Karpas-422 (cell line): ENCODE measurements around the gene BCAS3. TPM values are rescaled to one million over a fixed set of nuclear protein-coding genes. Genes with fewer than 3 reads are reported as not detected.

Experiments used
- DNase-seq: peaks from one replicate; pipeline ENCODE4 v3.0.0-alpha.2; 2015
- H2AFZ ChIP-seq: fragments of 200-600 bp; sonication (generic); 2 replicates; pipeline ENCODE4 v1.6.1; 2014; ENCODE audit warnings: antibody characterized with exemption, low read length, mixed read lengths
- H3K27ac ChIP-seq: fragments of 200-600 bp; sonication (generic); 2 replicates; pipeline ENCODE4 v1.5.1; 2014; ENCODE audit warnings: mild to moderate bottlenecking, low read length, moderate library complexity
- H3K27me3 ChIP-seq: fragments of 200-600 bp; sonication (generic); 2 replicates; pipeline ENCODE4 v1.6.1; 2014; ENCODE audit warnings: low read length, mixed read lengths
- H3K36me3 ChIP-seq: fragments of 200-600 bp; sonication (generic); 2 replicates; pipeline ENCODE4 v1.6.1; 2014; ENCODE audit warnings: low read length, mixed read lengths; ENCODE audit not compliant: insufficient read depth
- H3K4me1 ChIP-seq: fragments of 200-600 bp; sonication (generic); 2 replicates; pipeline ENCODE4 v1.6.1; 2014; ENCODE audit warnings: mild to moderate bottlenecking, low read length, mixed read lengths
- H3K4me2 ChIP-seq: fragments of 200-600 bp; sonication (generic); 2 replicates; pipeline ENCODE4 v1.6.1; 2014; ENCODE audit warnings: low read length, low read depth, mild to moderate bottlenecking; ENCODE audit not compliant: poor library complexity, severe bottlenecking
- H3K4me3 ChIP-seq: fragments of 200-600 bp; sonication (generic); 2 replicates; pipeline ENCODE4 v1.5.1; 2014; ENCODE audit warnings: mild to moderate bottlenecking, antibody characterized with exemption, low read length, mixed read lengths
- H3K79me2 ChIP-seq: fragments of 200-600 bp; sonication (generic); 2 replicates; pipeline ENCODE4 v1.6.1; 2014; ENCODE audit warnings: mild to moderate bottlenecking, low read length, mixed read lengths
- H3K9ac ChIP-seq: fragments of 200-600 bp; sonication (generic); 2 replicates; pipeline ENCODE4 v1.6.0; 2014; ENCODE audit warnings: low read length
- H3K9me2 ChIP-seq: fragments of 200-600 bp; sonication (generic), shearing (Covaris generic); replicated peaks from 2 replicates; pipeline ENCODE4 v1.6.0; 2014; ENCODE audit warnings: mild to moderate bottlenecking, low read length, moderate library complexity; ENCODE audit not compliant: insufficient read depth
- H3K9me3 ChIP-seq: fragments of 300-700, 200-600 bp; sonication (generic); 2 replicates; pipeline ENCODE4 v1.6.1; 2014; ENCODE audit warnings: low read length, mixed read lengths
- H4K20me1 ChIP-seq: fragments of 200-600 bp; sonication (generic); 2 replicates; pipeline ENCODE4 v1.6.1; 2014; ENCODE audit warnings: mild to moderate bottlenecking, antibody characterized with exemption, low read length, low read depth; ENCODE audit not compliant: insufficient read depth
- total RNA-seq: library from RNA; depleted of rRNA; stranded (reverse); fragments of >200 nt; shearing (Covaris generic); gene quantifications from 2 replicates; pipeline ENCODE4 v1.2.3, GENCODE V29; 2014; ENCODE audit warnings: low replicate concordance

The BCAS3 gene
- total RNA-seq, 1 experiment from 2014 or later: 42.6 TPM

GRCh38 chr17:61391595-61392291 lies 714.1 kb downstream of the BCAS3 start:
- no peak overlapping the region for H2AFZ ChIP-seq
- H3K4me1 ChIP-seq: no peaks in the 10 kb centered on the region
- no peak overlapping the region for H3K9ac ChIP-seq
- no peaks in the 10 kb centered on the region for H3K9me3 ChIP-seq
- H3K4me2 ChIP-seq: no peak overlapping the region
- H3K36me3 ChIP-seq: no peaks in the 10 kb centered on the region
- no peaks in the 10 kb centered on the region for H3K9me2 ChIP-seq
- no peaks in the 10 kb centered on the region for H3K27me3 ChIP-seq
- no peak overlapping the region for H3K4me3 ChIP-seq
- no peaks in the 10 kb centered on the region for H3K79me2 ChIP-seq
- H3K27ac ChIP-seq: no peak overlapping the region
- no peak for DNase-seq
- no peaks in the 10 kb centered on the region for H4K20me1 ChIP-seq

DNA sequence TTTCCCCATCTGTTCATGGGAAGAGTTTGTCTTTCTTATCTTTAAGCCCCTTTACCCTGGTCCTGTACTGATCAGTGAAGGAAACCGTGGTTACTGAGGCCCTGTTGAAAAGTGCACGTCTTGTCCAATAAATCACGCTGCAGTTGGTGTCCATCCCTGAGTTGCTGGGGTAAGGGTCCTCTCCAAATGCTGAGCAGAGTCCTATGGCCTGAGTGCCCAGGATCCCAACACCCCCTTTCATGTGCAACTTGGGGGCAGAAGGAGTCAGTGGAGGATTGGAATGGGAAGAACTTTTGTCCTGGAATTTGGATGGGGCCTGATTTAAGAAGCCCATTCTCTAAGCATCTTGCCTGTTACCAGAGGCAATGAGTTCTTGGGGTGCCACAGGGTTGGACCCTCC lies 715.0 kb downstream of the BCAS3 start:
- Histone ChIP-seq H4K20me1 (no peaks in the 10 kb centered on the region), H3K36me3 (no peaks in the 10 kb centered on the region), H3K9me3 (no peaks in the 10 kb centered on the region), H3K9ac (no peak overlapping the region), H3K27me3 (no peaks in the 10 kb centered on the region), H3K4me2 (no peak overlapping the region), H3K79me2 (no peaks in the 10 kb centered on the region), H3K4me1 (no peaks in the 10 kb centered on the region), H3K27ac (no peak overlapping the region), H2AFZ (no peak overlapping the region), H3K4me3 (no peak overlapping the region), H3K9me2 (no peaks in the 10 kb centered on the region)
- no peak for DNase-seq

GRCh38 chr17:61393550-61393903 lies 715.9 kb downstream of the BCAS3 start:
- no peak overlapping the region for H3K4me3 ChIP-seq
- no peaks in the 10 kb centered on the region for H4K20me1 ChIP-seq
- H3K36me3 ChIP-seq: no peaks in the 10 kb centered on the region
- no peaks in the 10 kb centered on the region for H3K9me2 ChIP-seq
- H3K4me2 ChIP-seq: no peak overlapping the region
- H3K79me2 ChIP-seq: no peaks in the 10 kb centered on the region
- H2AFZ ChIP-seq: no peak overlapping the region
- no peaks in the 10 kb centered on the region for H3K9me3 ChIP-seq
- no peak overlapping the region for H3K9ac ChIP-seq
- no peaks in the 10 kb centered on the region for H3K4me1 ChIP-seq
- peak; percentile 67 for DNase-seq
- H3K27me3 ChIP-seq: no peaks in the 10 kb centered on the region
- H3K27ac ChIP-seq: no peak overlapping the region

DNA sequence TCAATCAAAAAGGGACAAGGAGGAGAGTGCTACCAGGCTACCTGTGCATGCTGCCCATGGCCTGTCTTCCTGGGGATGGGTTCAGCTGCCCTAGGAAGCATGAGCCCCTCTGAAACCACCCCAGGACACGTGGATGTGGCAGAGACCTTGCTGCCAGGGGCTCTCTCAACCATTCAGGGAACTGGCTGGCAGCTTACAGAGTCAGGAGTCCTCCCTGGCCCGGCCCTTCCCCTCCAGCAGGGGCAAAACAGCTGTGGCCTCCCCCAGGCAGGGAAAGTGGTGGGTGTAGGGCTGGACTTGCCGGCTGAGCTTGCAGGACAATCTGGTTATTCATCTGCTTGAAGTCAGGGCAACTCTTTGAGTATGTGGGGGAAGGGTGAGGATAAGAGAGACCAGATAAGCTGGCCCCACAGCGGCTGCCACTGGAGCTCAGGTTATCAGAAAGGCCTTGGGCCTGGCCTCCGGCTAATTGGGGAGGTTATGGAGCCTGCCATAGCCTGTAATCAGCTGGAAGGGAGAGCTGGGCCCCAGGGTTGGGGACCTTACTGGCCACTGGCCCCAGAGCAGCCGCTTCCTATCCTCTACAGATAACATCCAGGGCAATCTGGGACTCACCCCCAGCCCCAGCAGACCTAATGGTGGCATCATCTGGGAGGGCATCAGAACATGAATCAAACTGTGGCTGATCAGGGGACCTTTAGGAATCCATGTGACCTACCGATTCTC lies 716.4 kb downstream of the BCAS3 start:
- Histone ChIP-seq H3K27me3 (no peaks in the 10 kb centered on the region), H3K9me2 (no peaks in the 10 kb centered on the region), H3K79me2 (no peaks in the 10 kb centered on the region), H4K20me1 (no peaks in the 10 kb centered on the region), H3K36me3 (no peaks in the 10 kb centered on the region), H2AFZ (no peak overlapping the region), H3K9ac (no peak overlapping the region), H3K4me2 (no peak overlapping the region), H3K4me3 (no peak overlapping the region), H3K4me1 (no peaks in the 10 kb centered on the region), H3K27ac (no peak overlapping the region), H3K9me3 (no peaks in the 10 kb centered on the region)
- DNase-seq: no peak

DNA sequence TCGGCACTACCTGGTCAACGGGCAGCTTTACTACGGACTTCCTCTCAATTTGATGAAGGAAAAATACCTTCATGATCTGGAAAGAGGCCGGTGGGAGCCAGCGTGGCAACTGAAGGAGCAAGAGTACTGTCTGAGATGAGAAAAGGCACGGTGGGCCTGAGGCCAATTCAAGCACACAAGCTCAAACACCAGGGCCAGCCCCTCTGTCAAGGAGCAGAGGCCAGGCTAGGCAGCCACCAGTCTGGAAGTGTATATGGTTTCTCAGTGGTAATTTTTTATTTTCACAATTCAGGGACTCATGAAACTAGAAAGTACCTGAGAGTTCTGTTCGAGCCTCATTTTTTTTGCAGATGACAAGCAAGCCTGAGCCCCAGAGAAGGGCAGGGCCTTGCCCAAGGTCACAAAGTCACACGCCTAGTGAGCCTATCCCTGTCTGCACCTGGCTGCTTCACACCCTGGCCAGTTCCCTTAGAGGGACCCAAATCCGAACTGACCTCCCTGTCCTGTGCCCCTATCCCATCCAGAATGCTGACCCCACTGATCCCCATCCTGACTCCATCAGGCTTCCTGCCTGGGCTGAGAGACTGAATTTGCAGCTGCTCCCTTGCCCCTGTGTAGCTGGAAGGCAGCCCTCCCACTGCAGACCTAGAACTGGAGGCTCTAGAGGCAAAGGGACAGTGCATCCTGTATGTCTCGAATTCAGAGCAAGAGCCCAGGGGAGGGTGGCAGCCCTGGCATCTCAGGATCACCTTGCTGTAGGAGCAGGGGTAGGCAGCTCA lies 717.2 kb downstream of the BCAS3 start:
- no peak overlapping the region for H3K9ac ChIP-seq
- H4K20me1 ChIP-seq: no peaks in the 10 kb centered on the region
- H3K9me3 ChIP-seq: no peaks in the 10 kb centered on the region
- no peaks in the 10 kb centered on the region for H3K27me3 ChIP-seq
- no peak overlapping the region for H3K27ac ChIP-seq
- no peak overlapping the region for H2AFZ ChIP-seq
- DNase-seq: no peak
- H3K36me3 ChIP-seq: no peaks in the 10 kb centered on the region
- H3K79me2 ChIP-seq: no peaks in the 10 kb centered on the region
- no peaks in the 10 kb centered on the region for H3K4me1 ChIP-seq
- H3K4me3 ChIP-seq: no peak overlapping the region
- H3K9me2 ChIP-seq: no peaks in the 10 kb centered on the region
- no peak overlapping the region for H3K4me2 ChIP-seq

DNA sequence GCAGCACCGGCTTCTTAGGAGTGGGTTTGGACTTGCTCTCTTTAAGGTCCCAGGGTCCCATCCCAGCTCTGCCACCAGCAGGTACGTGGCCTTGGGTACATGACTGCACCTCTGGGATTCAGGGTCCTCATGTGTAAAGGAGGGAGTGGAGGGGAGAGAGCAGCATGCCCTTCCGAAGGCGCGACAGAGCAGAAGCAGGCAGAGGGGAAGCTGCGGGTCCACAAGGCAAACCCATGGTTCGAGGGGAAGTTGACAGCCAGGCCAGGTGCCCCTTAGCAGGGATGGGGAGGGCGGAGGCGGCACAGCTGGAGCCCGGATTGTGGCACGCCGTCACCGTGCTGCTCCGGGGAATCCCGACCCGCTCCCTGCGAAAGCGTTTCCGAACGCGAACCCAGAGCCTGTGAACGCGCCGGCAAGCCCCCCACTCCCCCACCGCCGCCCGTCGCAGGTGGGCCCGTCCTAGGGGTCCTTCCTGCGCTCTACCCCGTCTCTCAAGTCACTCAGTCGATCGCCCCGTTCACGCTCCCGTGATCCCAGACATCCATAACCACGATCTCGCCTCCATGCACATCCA lies 717.8 kb downstream of the BCAS3 start:
- H3K27ac ChIP-seq: no peak overlapping the region
- H3K4me2 ChIP-seq: no peak overlapping the region
- no peak overlapping the region for H3K9ac ChIP-seq
- no peaks in the 10 kb centered on the region for H3K79me2 ChIP-seq
- H4K20me1 ChIP-seq: no peaks in the 10 kb centered on the region
- no peaks in the 10 kb centered on the region for H3K9me3 ChIP-seq
- no peak overlapping the region for H3K4me3 ChIP-seq
- H3K27me3 ChIP-seq: no peaks in the 10 kb centered on the region
- no peaks in the 10 kb centered on the region for H3K4me1 ChIP-seq
- H2AFZ ChIP-seq: no peak overlapping the region
- H3K36me3 ChIP-seq: no peaks in the 10 kb centered on the region
- DNase-seq: no peak
- no peaks in the 10 kb centered on the region for H3K9me2 ChIP-seq

DNA sequence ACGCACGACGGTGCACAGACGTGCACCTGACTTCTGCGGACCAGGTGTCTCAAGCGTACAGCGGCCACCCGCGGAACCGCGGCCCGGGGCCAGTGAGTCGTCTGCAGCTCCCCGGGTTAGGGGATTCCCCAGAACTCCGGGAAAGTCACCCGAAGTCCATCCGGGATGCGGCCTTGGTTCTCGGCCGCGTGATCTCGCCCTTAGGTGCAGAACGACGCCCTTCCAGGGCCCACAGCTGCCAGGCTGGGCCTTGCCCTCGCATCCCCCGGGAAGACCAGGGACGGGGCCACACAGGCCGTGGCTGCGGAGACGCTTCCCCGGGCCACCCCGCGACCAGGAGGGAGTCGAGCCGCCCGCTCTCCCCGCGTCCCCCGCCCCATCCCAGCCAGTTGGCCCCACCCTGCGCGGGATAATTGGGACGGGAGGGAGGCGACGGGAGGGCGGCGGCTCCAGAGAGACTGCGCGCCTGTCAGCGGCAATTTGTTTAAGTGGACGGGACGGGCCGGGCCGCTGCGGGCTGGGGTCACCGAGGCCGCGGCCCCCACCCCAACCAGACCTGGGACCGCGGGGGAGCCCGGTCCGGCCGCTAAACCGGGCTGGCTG lies 718.4 kb downstream of the BCAS3 start:
- Histone ChIP-seq H3K36me3 (no peaks in the 10 kb centered on the region), H3K9me2 (no peaks in the 10 kb centered on the region), H3K4me2 (no peak overlapping the region), H3K4me1 (no peaks in the 10 kb centered on the region), H3K9ac (no peak overlapping the region), H2AFZ (no peak overlapping the region), H4K20me1 (no peaks in the 10 kb centered on the region), H3K4me3 (no peak overlapping the region), H3K9me3 (no peaks in the 10 kb centered on the region), H3K27me3 (no peaks in the 10 kb centered on the region), H3K79me2 (no peaks in the 10 kb centered on the region), H3K27ac (no peak overlapping the region)
- DNase-seq: no peak
